OCI-LY7 (cell line): ENCODE measurements around the gene SNTN.

ENCODE experiments used
- EZH2phosphoT487 ChIP-seq: fragments of 200-600 bp; sonication (generic); IDR thresholded peaks from 2 replicates; pipeline ENCODE4 v1.6.1; 2018; ENCODE audit warnings: low read depth, borderline replicate concordance, mild to moderate bottlenecking, mixed run types, antibody characterized with exemption, low read length, moderate library complexity, mixed read lengths
- TF ChIP-seq, protein P1 (sequence below): fragments of 200-600 bp; sonication (generic); conservative IDR thresholded peaks from 2 replicates; pipeline ENCODE4 v1.5.1; 2014; ENCODE audit warnings: mild to moderate bottlenecking, antibody characterized with exemption, low read length, moderate library complexity, mixed read lengths

DNA sequence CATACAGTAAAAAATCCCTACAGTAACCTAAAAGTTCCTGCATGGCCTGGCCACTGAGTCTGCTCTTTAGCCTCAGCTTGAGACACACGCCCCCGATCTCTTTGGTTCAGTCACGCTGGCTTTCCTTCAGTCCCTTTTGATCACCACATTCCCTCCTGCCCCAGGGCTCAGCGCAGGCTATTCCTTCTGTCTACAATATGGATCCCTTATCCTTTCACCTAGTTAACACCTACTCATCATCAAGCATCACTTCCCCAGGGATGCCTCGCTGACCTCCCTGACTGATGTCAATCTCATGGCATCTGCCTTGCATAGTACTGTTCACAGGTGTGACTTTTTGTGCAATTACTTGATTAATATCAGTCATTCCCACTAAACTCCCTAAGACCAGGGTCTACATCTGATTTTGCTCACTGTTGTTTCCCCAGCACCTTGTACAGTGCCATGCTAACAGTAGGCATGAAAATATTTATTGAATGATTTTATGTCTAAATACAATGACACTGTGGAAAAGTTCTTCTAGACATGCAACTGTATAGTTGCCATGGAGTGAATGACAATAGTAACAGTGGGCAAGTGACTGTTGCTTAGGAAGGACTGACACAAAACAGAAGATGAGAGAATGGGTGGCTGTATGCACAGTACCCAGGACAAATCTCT lies at the start of gene SNTN:
- TF ChIP-seq EZH2phosphoT487, result no peak
- TF ChIP-seq, protein P1, sequence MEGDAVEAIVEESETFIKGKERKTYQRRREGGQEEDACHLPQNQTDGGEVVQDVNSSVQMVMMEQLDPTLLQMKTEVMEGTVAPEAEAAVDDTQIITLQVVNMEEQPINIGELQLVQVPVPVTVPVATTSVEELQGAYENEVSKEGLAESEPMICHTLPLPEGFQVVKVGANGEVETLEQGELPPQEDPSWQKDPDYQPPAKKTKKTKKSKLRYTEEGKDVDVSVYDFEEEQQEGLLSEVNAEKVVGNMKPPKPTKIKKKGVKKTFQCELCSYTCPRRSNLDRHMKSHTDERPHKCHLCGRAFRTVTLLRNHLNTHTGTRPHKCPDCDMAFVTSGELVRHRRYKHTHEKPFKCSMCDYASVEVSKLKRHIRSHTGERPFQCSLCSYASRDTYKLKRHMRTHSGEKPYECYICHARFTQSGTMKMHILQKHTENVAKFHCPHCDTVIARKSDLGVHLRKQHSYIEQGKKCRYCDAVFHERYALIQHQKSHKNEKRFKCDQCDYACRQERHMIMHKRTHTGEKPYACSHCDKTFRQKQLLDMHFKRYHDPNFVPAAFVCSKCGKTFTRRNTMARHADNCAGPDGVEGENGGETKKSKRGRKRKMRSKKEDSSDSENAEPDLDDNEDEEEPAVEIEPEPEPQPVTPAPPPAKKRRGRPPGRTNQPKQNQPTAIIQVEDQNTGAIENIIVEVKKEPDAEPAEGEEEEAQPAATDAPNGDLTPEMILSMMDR, result no peak
